A673 (cell line): ENCODE measurements around the gene STX1B. TPM values are rescaled to one million over a fixed set of nuclear protein-coding genes. Genes with fewer than 3 reads are reported as not detected.
"Not testable (repeated sequence)": the region's sequence is repeated elsewhere in the genome, so short reads cannot be mapped to it uniquely, and the experiment has no call there.

Experiments used
- BruUV-seq: library from RNA; stranded (reverse); fragments of 400-500 nt; replicated peaks from 2 replicates; lab custom pipeline; 2021; lab: Mats Ljungman, UMichigan
- CTCF ChIA-PET: fragments of 300-600 bp; sonication (Branson Sonifier 250); formaldehyde crosslinking; loops from one replicate; lab custom pipeline; 2022; ENCODE audit warnings: antibody characterized with exemption; lab: Charles Lee
- POLR2A ChIA-PET: fragments of 300-600 bp; sonication (Branson Sonifier 250); formaldehyde crosslinking; loops from one replicate; lab custom pipeline; 2022; ENCODE audit warnings: antibody characterized with exemption; ENCODE audit not compliant: low non-redundant PET; lab: Charles Lee
- DNase-seq: peaks from one replicate; pipeline ENCODE4 v3.0.0-alpha.2; 2015; ENCODE audit warnings: low spot score
- H3K27ac ChIP-seq: fragments of 200-600 bp; sonication (generic); 2 replicates; pipeline ENCODE4 v1.5.1; 2016; ENCODE audit warnings: mixed run types, low read depth, mild to moderate bottlenecking, mixed read lengths, antibody characterized with exemption, low read length; ENCODE audit not compliant: poor library complexity, severe bottlenecking
- H3K27me3 ChIP-seq: fragments of 200-600 bp; sonication (generic); replicated peaks from 2 replicates; pipeline ENCODE4 v1.6.1; 2017; ENCODE audit warnings: mixed run types, low read depth, mild to moderate bottlenecking, mixed read lengths, antibody characterized with exemption, low read length; ENCODE audit not compliant: insufficient read depth, poor library complexity
- H3K36me3 ChIP-seq: fragments of 200-600 bp; sonication (generic); 2 replicates; pipeline ENCODE4 v1.6.1; 2016; ENCODE audit warnings: mixed run types, mild to moderate bottlenecking, mixed read lengths, antibody characterized with exemption, low read length; ENCODE audit not compliant: insufficient read depth, poor library complexity, severe bottlenecking
- H3K4me1 ChIP-seq: fragments of 200-600 bp; sonication (generic); 2 replicates; pipeline ENCODE4 v1.6.1; 2017; ENCODE audit warnings: mixed run types, mild to moderate bottlenecking, mixed read lengths, antibody characterized with exemption, low read length; ENCODE audit not compliant: insufficient read depth, poor library complexity, severe bottlenecking
- H3K4me3 ChIP-seq: fragments of 200-600 bp; sonication (generic); 2 replicates; pipeline ENCODE4 v1.5.1; 2016; ENCODE audit warnings: low read depth, mixed run types, mild to moderate bottlenecking, mixed read lengths, low read length; ENCODE audit not compliant: poor library complexity, severe bottlenecking
- H3K9me3 ChIP-seq: fragments of 200-600 bp; sonication (generic); 2 replicates; pipeline ENCODE4 v1.6.1; 2016; ENCODE audit warnings: mixed run types, low read depth, mild to moderate bottlenecking, mixed read lengths, antibody characterized with exemption, low read length; ENCODE audit not compliant: poor library complexity, severe bottlenecking
- EZH2 ChIP-seq: fragments of 200-600 bp; sonication (generic); IDR thresholded peaks from 2 replicates; pipeline ENCODE4 v1.6.1; 2017; ENCODE audit warnings: borderline replicate concordance, low read depth, mild to moderate bottlenecking, mixed read lengths, antibody characterized with exemption, low read length; ENCODE audit not compliant: poor library complexity, severe bottlenecking
- intact Hi-C: fragments of 100-400 bp; cut with micrococcal nuclease; formaldehyde crosslinking; loops from one replicate; pipeline ENCODE4 v1.10.0; 2022; ENCODE audit not compliant: unreplicated experiment
- total RNA-seq: library from RNA; stranded (reverse); gene quantifications from 2 replicates; pipeline ENCODE4 v1.2.3, GENCODE V29; 2021
- TF ChIP-seq, protein P1 (sequence below): fragments of 300-800, 200-600 bp; sonication (generic); conservative IDR thresholded peaks from 2 replicates; pipeline ENCODE4 v1.5.1; 2017; ENCODE audit warnings: low read depth, mild to moderate bottlenecking, antibody characterized with exemption, low read length, moderate library complexity, mixed read lengths

The STX1B gene
- total RNA-seq, 1 experiment from 2014 or later, result 0.62 TPM

DNA sequence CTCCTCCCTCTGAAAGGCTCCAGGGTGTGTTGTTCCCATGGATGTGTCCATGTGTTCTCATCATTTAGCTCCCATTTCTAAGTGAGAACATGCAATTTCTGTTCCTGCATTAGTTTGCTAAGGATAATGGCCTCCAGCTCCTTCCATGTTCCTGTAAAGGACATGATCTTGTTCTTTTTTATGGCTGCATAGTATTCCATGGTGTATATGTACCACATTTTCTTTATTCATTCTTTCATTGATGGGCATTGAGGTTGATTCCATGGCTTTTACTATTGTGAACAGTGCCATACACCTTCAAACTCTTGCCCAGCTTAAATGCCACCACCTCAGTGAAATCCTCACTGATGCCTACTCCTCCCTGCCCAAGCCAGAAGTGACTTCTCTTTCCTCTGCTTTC lies 66.1 kb downstream of the STX1B start:
- intact Hi-C loops, result no loop called here
- DNase-seq, result no peak
- peaks cover 7% of the 10 kb centered on the region for H3K4me1 ChIP-seq
- POLR2A ChIA-PET, result no interaction called here
- no peak for TF ChIP-seq EZH2
- TF ChIP-seq, protein P1, sequence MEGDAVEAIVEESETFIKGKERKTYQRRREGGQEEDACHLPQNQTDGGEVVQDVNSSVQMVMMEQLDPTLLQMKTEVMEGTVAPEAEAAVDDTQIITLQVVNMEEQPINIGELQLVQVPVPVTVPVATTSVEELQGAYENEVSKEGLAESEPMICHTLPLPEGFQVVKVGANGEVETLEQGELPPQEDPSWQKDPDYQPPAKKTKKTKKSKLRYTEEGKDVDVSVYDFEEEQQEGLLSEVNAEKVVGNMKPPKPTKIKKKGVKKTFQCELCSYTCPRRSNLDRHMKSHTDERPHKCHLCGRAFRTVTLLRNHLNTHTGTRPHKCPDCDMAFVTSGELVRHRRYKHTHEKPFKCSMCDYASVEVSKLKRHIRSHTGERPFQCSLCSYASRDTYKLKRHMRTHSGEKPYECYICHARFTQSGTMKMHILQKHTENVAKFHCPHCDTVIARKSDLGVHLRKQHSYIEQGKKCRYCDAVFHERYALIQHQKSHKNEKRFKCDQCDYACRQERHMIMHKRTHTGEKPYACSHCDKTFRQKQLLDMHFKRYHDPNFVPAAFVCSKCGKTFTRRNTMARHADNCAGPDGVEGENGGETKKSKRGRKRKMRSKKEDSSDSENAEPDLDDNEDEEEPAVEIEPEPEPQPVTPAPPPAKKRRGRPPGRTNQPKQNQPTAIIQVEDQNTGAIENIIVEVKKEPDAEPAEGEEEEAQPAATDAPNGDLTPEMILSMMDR, result no peak
- H3K4me3 ChIP-seq, result no peak overlapping the region
- H3K36me3 ChIP-seq, result peaks cover 27% of the 10 kb centered on the region
- BruUV-seq, result no TSS peak
- no peaks in the 10 kb centered on the region for H3K27me3 ChIP-seq
- no peaks in the 10 kb centered on the region for H3K9me3 ChIP-seq
- CTCF ChIA-PET, result interaction anchor here (0.6 kb wide), 1 partner anchor 101 kb away, joined by 5 read pairs; no protein-coding TSS in a partner anchor
- H3K27ac ChIP-seq, result no peak overlapping the region

DNA sequence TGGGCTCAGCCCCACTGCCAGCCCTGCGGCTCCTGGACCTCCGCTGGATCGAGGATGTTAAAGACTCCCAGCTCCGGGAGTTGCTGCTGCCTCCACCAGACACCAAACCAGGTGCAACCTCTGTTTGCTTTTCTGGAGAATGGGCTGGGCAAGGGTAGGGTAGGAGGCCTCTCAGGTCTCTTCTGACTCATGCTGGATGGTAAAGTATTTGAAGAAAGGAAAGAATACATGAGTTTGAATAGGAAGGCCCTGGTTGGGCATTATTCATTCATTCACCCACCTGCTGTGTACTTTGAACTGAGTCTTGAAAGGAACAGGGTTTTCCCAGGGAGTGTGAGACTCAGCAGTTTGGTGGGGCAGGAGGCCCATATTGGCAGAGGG lies 68.0 kb downstream of the STX1B start:
- intact Hi-C loops, result loop anchor here (2.0 kb wide), 1 partner anchor 98 kb away; no protein-coding TSS in a partner anchor
- Histone ChIP-seq H3K27ac (no peak overlapping the region), H3K4me3 (no peak overlapping the region), H3K27me3 (no peaks in the 10 kb centered on the region), H3K4me1 (no peaks in the 10 kb centered on the region), H3K9me3 (no peaks in the 10 kb centered on the region), H3K36me3 (peaks cover 24% of the 10 kb centered on the region)
- BruUV-seq, result no TSS peak
- POLR2A ChIA-PET, result interaction anchor here (0.6 kb wide), 1 partner anchor 1536 kb away, joined by 6 read pairs; the partner anchor contains the start of gene NPIPB11
- CTCF ChIA-PET, result interaction anchor here (1.0 kb wide), 2 partner anchors 97 to 199 kb away, joined by 3 to 6 read pairs; no protein-coding TSS in a partner anchor
- no peak for DNase-seq
- TF ChIP-seq EZH2, result no peak
- TF ChIP-seq, protein P1, result no peak

DNA sequence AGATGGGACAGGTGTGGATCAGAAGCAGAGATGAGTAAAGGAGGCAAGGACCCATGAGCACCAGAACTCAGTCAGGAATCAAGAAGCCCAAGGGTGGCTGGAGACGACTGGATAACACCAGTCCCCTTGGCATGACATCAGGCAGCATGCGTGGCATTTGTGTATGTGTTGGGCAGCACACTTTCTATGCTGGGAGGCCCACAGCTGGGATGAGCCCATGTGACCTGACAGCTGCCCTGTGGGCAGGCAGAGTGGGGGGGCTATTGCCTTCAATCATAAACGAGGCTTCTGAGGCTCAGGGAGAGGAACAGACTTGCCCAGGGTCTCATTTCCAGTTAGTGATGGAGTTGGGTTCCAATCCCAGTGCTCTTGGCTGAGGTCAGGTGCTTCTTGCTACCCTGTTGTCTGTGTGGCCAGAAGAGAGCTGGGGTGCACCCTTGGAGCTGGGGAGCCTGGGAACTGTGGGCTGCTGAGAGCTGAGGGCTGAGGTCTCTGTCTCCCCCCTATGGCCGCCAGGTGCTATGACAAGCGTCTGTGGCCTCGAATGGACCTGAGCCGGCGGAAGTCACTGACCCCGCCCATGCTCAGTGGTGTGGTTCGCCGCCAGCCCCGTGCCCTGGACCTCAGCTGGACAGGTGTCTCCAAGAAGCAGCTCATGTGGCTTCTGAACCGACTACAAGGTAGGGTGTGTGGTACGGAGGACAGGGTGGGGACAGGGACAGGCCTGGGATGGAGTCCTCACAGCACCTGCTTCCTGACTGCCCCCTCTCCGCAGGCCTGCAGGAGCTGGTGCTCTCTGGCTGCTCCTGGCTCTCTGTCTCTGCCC lies 68.6 kb downstream of the STX1B start:
- Histone ChIP-seq H3K4me3 (no peak overlapping the region), H3K4me1 (no peaks in the 10 kb centered on the region), H3K27ac (peak overlapping the region; percentile 16), H3K27me3 (no peaks in the 10 kb centered on the region), H3K36me3 (peaks cover 24% of the 10 kb centered on the region), H3K9me3 (no peaks in the 10 kb centered on the region)
- CTCF ChIA-PET, result interaction anchor here (0.6 to 1.0 kb wide), 4 partner anchors 12 to 200 kb away, joined by 3 to 6 read pairs (median 3); no protein-coding TSS in a partner anchor
- intact Hi-C loops, result loop anchor here (2.0 kb wide), 1 partner anchor 97 kb away; no protein-coding TSS in a partner anchor
- TF ChIP-seq, protein P1, result peak; percentile 90
- no peak for TF ChIP-seq EZH2
- BruUV-seq, result no TSS peak
- peak; percentile 70 for DNase-seq
- POLR2A ChIA-PET, result interaction anchor here (0.6 kb wide), 2 partner anchors 164 to 1536 kb away, joined by 3 to 6 read pairs; partner anchors contain the start of gene NPIPB11

DNA sequence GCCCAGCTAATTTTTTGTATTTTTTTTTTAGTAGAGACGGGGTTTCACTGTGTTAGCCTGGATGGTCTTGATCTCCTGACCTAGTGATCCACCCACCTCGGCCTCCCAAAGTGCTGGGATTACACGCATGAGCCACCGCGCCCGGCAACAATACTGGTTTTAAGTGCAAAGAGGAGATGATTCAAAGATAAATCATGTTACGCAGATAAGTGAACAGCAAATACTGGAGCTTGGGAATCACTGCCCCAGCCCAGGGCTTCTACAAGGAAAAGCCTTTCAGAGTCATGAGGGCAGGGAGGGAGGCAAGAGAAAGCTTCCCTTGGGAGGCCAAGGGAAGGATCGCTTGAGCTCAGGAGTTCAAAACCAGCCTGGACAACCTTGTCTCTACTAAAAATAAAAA lies 70.9 kb downstream of the STX1B start:
- H3K9me3 ChIP-seq, CTCF ChIA-PET, H3K4me3 ChIP-seq, POLR2A ChIA-PET, DNase-seq, H3K27ac ChIP-seq, H3K4me1 ChIP-seq, H3K27me3 ChIP-seq, intact Hi-C loops, BruUV-seq: not testable (repeated sequence)
- H3K36me3 ChIP-seq, result peaks cover 25% of the 10 kb centered on the region
